Brain microvascular endothelial cell (primary cell): ENCODE data around the gene DAD1.

Source experiments
- DNase-seq: peaks from one replicate; pipeline ENCODE4 v3.0.0-alpha.2; 2020
- H3K27ac ChIP-seq: fragments of 250-450 bp; sonication (Bioruptor Pico); 2 replicates; pipeline ENCODE4 v1.5.1; 2020; ENCODE audit warnings: mild to moderate bottlenecking, moderate library complexity
- H3K27me3 ChIP-seq: fragments of 250-450 bp; sonication (Bioruptor Pico); replicated peaks from 2 replicates; pipeline ENCODE4 v1.5.1; 2020; ENCODE audit warnings: mild to moderate bottlenecking
- H3K36me3 ChIP-seq: fragments of 250-450 bp; sonication (Bioruptor Pico); replicated peaks from 2 replicates; pipeline ENCODE4 v1.5.1; 2020; ENCODE audit warnings: mild to moderate bottlenecking
- H3K4me3 ChIP-seq: 2 replicates; pipeline ENCODE4 v1.5.1; 2011; ENCODE audit warnings: low read depth, mild to moderate bottlenecking, control low read depth, low read length, moderate library complexity
- in situ Hi-C: cut with HindIII; loops from 2 replicates; pipeline ENCODE4 v1.10.0; 2017; ENCODE audit warnings: low sequenced_read_pairs, low pct_ligation_motif_present
- TF ChIP-seq, protein P1 (sequence below): IDR thresholded peaks from 2 replicates; pipeline ENCODE4 v1.5.1; 2011; ENCODE audit warnings: low read depth, mild to moderate bottlenecking, moderate library complexity, low read length, control low read depth, inconsistent platforms; ENCODE audit errors: missing control alignments

DAD1 gene

DNA sequence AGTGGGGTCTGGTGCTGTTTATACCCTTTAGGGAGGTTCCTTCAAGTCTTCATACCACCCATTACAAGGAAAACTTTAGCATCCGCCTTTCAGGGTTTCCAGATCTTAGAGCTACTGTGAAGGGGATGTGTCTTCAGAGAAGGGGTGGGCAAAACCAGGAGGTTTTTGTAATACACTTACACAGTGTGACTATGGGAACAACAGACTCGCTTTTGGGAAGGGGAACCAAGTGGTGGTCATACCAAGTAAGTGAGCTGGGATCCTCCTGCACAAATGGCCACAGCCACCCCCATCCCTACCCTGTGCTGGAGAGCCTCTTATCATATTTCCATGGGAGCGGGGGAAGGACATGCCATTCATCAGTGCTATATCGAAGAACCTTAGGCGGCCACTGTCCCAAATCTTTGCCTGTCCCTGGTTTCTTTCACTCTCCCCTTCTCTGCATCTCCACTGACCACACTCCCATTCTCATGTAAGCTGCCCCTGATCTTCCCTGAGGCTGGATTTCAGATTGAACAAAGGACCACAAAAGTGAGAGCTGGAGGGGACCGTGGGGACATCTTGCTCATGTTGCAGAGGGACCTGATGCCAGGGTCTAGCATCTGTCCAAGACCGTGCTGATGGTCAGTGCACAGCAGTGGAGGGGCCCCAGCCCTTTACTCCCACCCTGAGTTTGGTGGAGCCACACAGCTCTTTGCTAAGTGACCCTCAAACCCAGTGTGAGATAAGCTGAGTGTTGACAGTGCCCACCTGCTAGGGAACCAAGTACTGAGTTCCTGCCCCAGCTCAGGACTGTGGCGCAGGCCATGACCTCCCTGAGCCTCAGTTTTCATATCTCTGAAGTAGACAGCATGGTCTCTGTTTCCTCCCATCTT is 51.4 kb downstream of the DAD1 start:
- no peak for DNase-seq
- in situ Hi-C loops: no loop called here
- H3K36me3 ChIP-seq: no peaks in the 10 kb centered on the region
- H3K27me3 ChIP-seq: no peaks in the 10 kb centered on the region
- H3K27ac ChIP-seq: peak overlapping the region; percentile 63
- no peak overlapping the region for H3K4me3 ChIP-seq
- TF ChIP-seq, protein P1, sequence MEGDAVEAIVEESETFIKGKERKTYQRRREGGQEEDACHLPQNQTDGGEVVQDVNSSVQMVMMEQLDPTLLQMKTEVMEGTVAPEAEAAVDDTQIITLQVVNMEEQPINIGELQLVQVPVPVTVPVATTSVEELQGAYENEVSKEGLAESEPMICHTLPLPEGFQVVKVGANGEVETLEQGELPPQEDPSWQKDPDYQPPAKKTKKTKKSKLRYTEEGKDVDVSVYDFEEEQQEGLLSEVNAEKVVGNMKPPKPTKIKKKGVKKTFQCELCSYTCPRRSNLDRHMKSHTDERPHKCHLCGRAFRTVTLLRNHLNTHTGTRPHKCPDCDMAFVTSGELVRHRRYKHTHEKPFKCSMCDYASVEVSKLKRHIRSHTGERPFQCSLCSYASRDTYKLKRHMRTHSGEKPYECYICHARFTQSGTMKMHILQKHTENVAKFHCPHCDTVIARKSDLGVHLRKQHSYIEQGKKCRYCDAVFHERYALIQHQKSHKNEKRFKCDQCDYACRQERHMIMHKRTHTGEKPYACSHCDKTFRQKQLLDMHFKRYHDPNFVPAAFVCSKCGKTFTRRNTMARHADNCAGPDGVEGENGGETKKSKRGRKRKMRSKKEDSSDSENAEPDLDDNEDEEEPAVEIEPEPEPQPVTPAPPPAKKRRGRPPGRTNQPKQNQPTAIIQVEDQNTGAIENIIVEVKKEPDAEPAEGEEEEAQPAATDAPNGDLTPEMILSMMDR: no peak

DNA sequence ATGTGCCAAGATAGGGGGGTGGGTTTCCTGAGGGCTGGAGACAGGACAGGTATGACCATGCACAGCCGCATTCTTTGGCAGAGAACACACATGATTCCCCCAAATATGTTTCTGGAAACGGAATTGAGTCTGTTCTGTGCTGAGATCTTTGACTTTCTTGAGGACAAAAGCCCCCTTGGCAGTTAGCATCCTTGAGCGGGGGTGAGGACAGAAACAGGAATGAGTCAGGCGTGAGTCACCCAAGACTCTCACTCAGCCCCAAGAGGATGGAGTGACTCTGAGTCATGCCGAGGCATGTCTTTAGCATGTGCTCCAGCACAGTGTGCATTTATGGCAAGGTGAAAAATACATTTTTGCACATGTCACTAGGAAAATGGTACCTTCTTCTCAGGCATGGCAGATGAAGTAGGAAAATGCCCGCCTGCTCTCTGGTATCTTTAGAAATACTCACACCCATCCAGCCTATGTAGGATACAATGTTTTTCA is 52.1 kb downstream of the DAD1 start:
- DNase-seq: peak; percentile 97
- no peak overlapping the region for H3K4me3 ChIP-seq
- in situ Hi-C loops: no loop called here
- peak overlapping the region; percentile 63 for H3K27ac ChIP-seq
- H3K36me3 ChIP-seq: no peaks in the 10 kb centered on the region
- no peaks in the 10 kb centered on the region for H3K27me3 ChIP-seq
- TF ChIP-seq, protein P1: no peak

DNA sequence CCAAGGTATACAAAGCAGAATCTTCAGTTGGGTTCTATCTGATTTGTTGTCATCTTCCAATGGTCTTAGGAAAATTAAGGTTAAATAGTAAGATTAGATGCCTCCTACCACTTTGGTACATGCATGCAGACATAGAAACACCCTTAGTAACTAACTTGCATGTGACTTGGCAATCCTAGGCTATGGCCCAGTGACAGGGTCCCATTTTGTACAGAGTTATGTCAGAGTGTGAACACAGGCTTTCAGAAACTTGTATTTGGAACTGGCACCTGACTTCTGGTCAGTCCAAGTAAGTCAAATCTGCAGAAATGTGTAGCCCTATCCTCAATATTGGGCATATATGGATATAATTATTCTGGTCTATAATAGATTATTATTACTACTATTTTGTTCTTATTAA is 53.1 kb downstream of the DAD1 start:
- TF ChIP-seq, protein P1: no peak
- no peak for DNase-seq
- in situ Hi-C loops: no loop called here
- Histone ChIP-seq H3K27ac (no peak overlapping the region), H3K4me3 (no peak overlapping the region), H3K27me3 (no peaks in the 10 kb centered on the region), H3K36me3 (no peaks in the 10 kb centered on the region)

DNA sequence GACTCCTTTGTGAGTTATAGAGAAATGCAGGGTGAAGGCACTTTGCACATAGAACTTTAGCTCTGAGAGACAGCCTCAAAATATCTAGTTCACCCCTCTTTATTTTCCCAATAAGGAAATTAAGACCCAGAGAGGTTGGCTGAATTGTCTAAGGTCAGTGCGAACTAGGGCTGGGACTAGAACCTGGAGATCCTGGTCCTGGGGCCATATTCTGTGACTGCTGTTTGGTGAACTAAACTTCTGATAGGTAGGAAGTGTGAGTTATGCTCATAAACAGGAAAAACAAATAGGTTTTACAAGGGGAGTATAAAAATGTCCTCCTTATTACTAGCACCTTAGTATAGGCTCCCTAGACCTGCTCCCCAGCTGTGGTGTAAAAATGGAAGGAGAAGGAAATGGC is 53.9 kb downstream of the DAD1 start:
- Histone ChIP-seq H3K4me3 (no peak overlapping the region), H3K27ac (no peak overlapping the region), H3K36me3 (no peaks in the 10 kb centered on the region), H3K27me3 (no peaks in the 10 kb centered on the region)
- no peak for DNase-seq
- in situ Hi-C loops: no loop called here
- TF ChIP-seq, protein P1: no peak

DNA sequence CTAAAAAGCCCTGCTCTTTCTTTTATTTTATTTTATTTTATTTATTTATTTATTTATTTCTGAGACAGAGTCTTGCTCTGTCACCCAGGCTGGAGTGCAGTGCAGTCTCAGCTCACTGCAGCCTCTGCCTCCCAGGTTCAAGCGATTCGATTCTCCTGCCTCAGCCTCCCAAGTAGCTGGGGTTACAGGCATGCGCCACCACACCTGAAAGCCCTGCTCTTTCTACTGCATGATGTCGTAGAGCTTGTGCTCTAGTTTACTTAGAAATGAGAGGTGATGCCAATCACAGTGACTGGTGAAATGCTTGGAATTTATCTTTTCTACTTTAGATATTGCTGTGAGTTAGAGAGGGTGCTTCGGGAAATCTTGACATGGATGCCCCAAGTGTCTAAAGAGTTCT is 54.5 kb downstream of the DAD1 start:
- Histone ChIP-seq H3K4me3 (no peak overlapping the region), H3K27ac (no peak overlapping the region), H3K36me3 (no peaks in the 10 kb centered on the region), H3K27me3 (no peaks in the 10 kb centered on the region)
- in situ Hi-C loops: no loop called here
- no peak for DNase-seq
- TF ChIP-seq, protein P1: no peak
